HG03565 (cell line): ENCODE results near the gene MAN1A1.
"Not testable (repeated sequence)": the region's sequence is repeated elsewhere in the genome, so short reads cannot be mapped to it uniquely, and the experiment has no call there.

Source experiments
- ATAC-seq: cut with Tn5 transposase; IDR thresholded peaks from one replicate; pipeline ENCODE4 v1.9.1; 2021; ENCODE audit warnings: mild to moderate bottlenecking, moderate library complexity; ENCODE audit not compliant: unreplicated experiment

MAN1A1 gene

GRCh38 chr6:119174879-119175817 is 174.4 kb downstream of the MAN1A1 start:
- no peak for ATAC-seq

- ATAC-seq = no peak
Observed at GRCh38 chr6:119174085-119174445, 175.5 kb downstream of the MAN1A1 start.

GRCh38 chr6:119173249-119174084 is 176.1 kb downstream of the MAN1A1 start:
- no peak for ATAC-seq

- ATAC-seq = no peak
Observed at GRCh38 chr6:119172824-119173223, 176.7 kb downstream of the MAN1A1 start.

GRCh38 chr6:119171864-119172588 is 177.5 kb downstream of the MAN1A1 start:
- ATAC-seq = no peak

GRCh38 chr6:119171088-119171841 is 178.3 kb downstream of the MAN1A1 start:
- ATAC-seq = no peak

GRCh38 chr6:119170447-119171087 is 179.0 kb downstream of the MAN1A1 start:
- ATAC-seq = no peak

- no peak for ATAC-seq
Observed at GRCh38 chr6:119170103-119170446, 179.5 kb downstream of the MAN1A1 start.

- ATAC-seq = not testable (repeated sequence)
Observed at GRCh38 chr6:119169355-119169754, 180.2 kb downstream of the MAN1A1 start.

GRCh38 chr6:119166024-119166784 is 183.4 kb downstream of the MAN1A1 start:
- no peak for ATAC-seq

GRCh38 chr6:119163006-119163405 is 186.6 kb downstream of the MAN1A1 start:
- no peak for ATAC-seq

- ATAC-seq = peak; percentile 77
Observed at GRCh38 chr6:119162134-119162775, 187.3 kb downstream of the MAN1A1 start.

GRCh38 chr6:119161438-119161837 is 188.1 kb downstream of the MAN1A1 start:
- no peak for ATAC-seq

GRCh38 chr6:119160911-119161310 is 188.7 kb downstream of the MAN1A1 start:
- ATAC-seq = no peak

GRCh38 chr6:119158057-119158848 is 191.3 kb downstream of the MAN1A1 start:
- no peak for ATAC-seq

- no peak for ATAC-seq
Observed at GRCh38 chr6:119157506-119157815, 192.1 kb downstream of the MAN1A1 start.

- ATAC-seq = no peak
Observed at GRCh38 chr6:119156757-119157505, 192.6 kb downstream of the MAN1A1 start.
